Mesenchymal stem cell (in vitro differentiated cells and primary cell): ENCODE measurements around the gene CCNF.
"Not testable (repeated sequence)": the region's sequence is repeated elsewhere in the genome, so short reads cannot be mapped to it uniquely, and the experiment has no call there.

Experiments used
- DNase-seq: peaks from one replicate; pipeline ENCODE4 v3.0.0-alpha.2; 2013
- H2AFZ ChIP-seq: one replicate; pipeline ENCODE4 v1.6.1; 2013; ENCODE audit warnings: low read depth, mild to moderate bottlenecking, control low read depth, inconsistent platforms, low read length, moderate library complexity
- H2AK5ac ChIP-seq: 2 replicates; pipeline ENCODE4 v1.6.1; 2013; ENCODE audit warnings: low read length, moderate library complexity, mild to moderate bottlenecking, inconsistent platforms; ENCODE audit not compliant: severe bottlenecking
- H2BK120ac ChIP-seq: one replicate; pipeline ENCODE4 v1.6.1; 2013; ENCODE audit warnings: low read depth, mild to moderate bottlenecking, inconsistent platforms, low read length, moderate library complexity
- H2BK12ac ChIP-seq, 2 experiments: one replicate each; pipeline ENCODE4 v1.6.1; 2013; ENCODE audit warnings: inconsistent platforms in 2 of 2, low read length in 2 of 2, mild to moderate bottlenecking in 2 of 2, moderate library complexity in 2 of 2, control low read depth in 1 of 2
- H2BK15ac ChIP-seq: one replicate; pipeline ENCODE4 v1.6.1; 2013; ENCODE audit warnings: mild to moderate bottlenecking, low read depth, inconsistent platforms; ENCODE audit not compliant: poor library complexity, severe bottlenecking
- H2BK5ac ChIP-seq: 2 replicates; pipeline ENCODE4 v1.6.1; 2013; ENCODE audit warnings: low read depth, mild to moderate bottlenecking, low read length, control low read depth, inconsistent platforms; ENCODE audit not compliant: poor library complexity, severe bottlenecking
- H3K14ac ChIP-seq, 2 experiments: one replicate each; pipeline ENCODE4 v1.6.1; 2013; ENCODE audit warnings: inconsistent platforms in 2 of 2, low read length in 2 of 2, control low read depth in 1 of 2, mild to moderate bottlenecking in 1 of 2, moderate library complexity in 1 of 2
- H3K18ac ChIP-seq, 2 experiments: one replicate each; pipeline ENCODE4 v1.6.1; 2013; ENCODE audit warnings: inconsistent platforms in 2 of 2, low read length in 2 of 2, control low read depth in 1 of 2, low read depth in 1 of 2, mild to moderate bottlenecking in 1 of 2
- H3K23ac ChIP-seq, 2 experiments: one replicate each; pipeline ENCODE4 v1.6.1; 2013; ENCODE audit warnings: inconsistent platforms in 2 of 2, low read length in 2 of 2, mild to moderate bottlenecking in 2 of 2, moderate library complexity in 2 of 2, control low read depth in 1 of 2
- H3K27ac ChIP-seq: 2 replicates; pipeline ENCODE4 v1.5.1; 2013; ENCODE audit warnings: mild to moderate bottlenecking, moderate library complexity, low read length, control low read depth, inconsistent platforms; ENCODE audit not compliant: poor library complexity, severe bottlenecking
- H3K27me3 ChIP-seq, 2 experiments: 2 replicates each; pipeline versions ENCODE4 v1.6.1 to v1.7.0; 2013; ENCODE audit warnings: low read length in 2 of 2, mild to moderate bottlenecking in 2 of 2, moderate library complexity in 2 of 2, control low read depth in 1 of 2, inconsistent platforms in 1 of 2; ENCODE audit not compliant: control insufficient read depth in 1 of 2, insufficient read depth in 1 of 2
- H3K36me3 ChIP-seq, 2 experiments: 2 replicates each; pipeline versions ENCODE4 v1.6.1 to v1.7.0; 2013; ENCODE audit warnings: low read length in 2 of 2, control low read depth in 1 of 2, inconsistent platforms in 1 of 2, low read depth in 1 of 2, mild to moderate bottlenecking in 1 of 2; ENCODE audit not compliant: insufficient read depth in 2 of 2, control insufficient read depth in 1 of 2
- H3K4ac ChIP-seq, 2 experiments: one replicate each; pipeline ENCODE4 v1.6.1; 2013; ENCODE audit warnings: inconsistent platforms in 2 of 2, low read length in 2 of 2, mild to moderate bottlenecking in 2 of 2, moderate library complexity in 2 of 2, control low read depth in 1 of 2, low read depth in 1 of 2
- H3K4me1 ChIP-seq: 2 replicates; pipeline ENCODE4 v1.6.1; 2013; ENCODE audit warnings: low read depth, low read length, control low read depth; ENCODE audit not compliant: control insufficient read depth, insufficient read depth
- H3K4me2 ChIP-seq: 2 replicates; pipeline ENCODE4 v1.6.1; 2013; ENCODE audit warnings: low read length, mild to moderate bottlenecking, inconsistent platforms; ENCODE audit not compliant: poor library complexity, severe bottlenecking
- H3K4me3 ChIP-seq, 2 experiments: 2 replicates each; pipeline versions ENCODE4 v1.5.1 to v1.7.0; 2013; ENCODE audit warnings: low read length in 2 of 2, mild to moderate bottlenecking in 2 of 2, control low read depth in 1 of 2, low read depth in 1 of 2; ENCODE audit not compliant: insufficient read depth in 1 of 2
- H3K79me1 ChIP-seq: replicated peaks from 2 replicates; pipeline ENCODE4 v1.6.1; 2013; ENCODE audit warnings: mild to moderate bottlenecking, control low read depth, low read length, inconsistent platforms; ENCODE audit not compliant: poor library complexity, severe bottlenecking
- H3K9ac ChIP-seq: 2 replicates; pipeline ENCODE4 v1.7.0; 2013; ENCODE audit warnings: mild to moderate bottlenecking, low read length, moderate library complexity
- H3K9me3 ChIP-seq: 2 replicates; pipeline ENCODE4 v1.7.0; 2013; ENCODE audit warnings: mild to moderate bottlenecking, low read length; ENCODE audit not compliant: control insufficient read depth
- H4K8ac ChIP-seq: one replicate; pipeline ENCODE4 v1.6.1; 2013; ENCODE audit warnings: inconsistent platforms, mild to moderate bottlenecking, low read length, moderate library complexity
- H4K91ac ChIP-seq: one replicate; pipeline ENCODE4 v1.6.1; 2013; ENCODE audit warnings: mild to moderate bottlenecking, low read length, inconsistent platforms
- WGBS: methylation state at CpG from one replicate; pipeline ENCODE4 v1.1.7; 2013; ENCODE audit warnings: mixed read lengths; 5-methylcytosine and 5-hydroxymethylcytosine counted together

Gene CCNF

DNA sequence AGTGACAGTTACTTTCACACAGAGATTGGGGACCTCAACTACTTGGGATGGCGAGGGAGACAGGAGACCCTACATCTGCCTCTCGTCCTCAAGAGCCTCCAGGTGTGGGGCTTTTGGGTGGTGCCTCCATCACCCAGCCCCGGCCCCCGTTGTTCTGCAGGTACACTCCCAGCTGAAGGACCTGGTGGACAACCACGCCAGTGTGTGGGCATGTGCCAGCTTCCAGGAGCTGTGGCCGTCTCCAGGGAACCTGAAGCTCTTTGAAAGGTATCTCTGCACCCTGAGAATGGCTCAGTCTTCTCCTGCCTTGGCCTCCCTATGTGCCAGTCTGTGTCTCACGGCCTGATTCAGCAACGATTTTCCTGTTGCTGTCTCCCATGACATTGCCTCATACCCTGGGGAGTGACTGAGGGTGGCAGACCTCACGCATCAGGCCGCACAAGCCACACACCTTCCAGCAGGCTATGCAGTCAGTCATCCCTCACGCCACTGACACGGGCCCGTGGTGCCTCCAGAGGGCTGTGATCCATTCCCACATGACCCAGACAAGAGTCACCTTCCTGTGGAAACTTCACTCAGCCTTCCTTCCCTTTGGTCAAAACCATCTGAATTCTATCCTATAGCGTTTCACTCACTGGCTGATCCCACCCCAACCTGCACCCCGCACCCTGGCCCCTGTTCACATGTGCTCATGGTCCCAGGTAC lies 3.7 kb downstream of the CCNF start:
- Histone ChIP-seq H3K14ac (no peak overlapping the region), H2BK15ac (no peak overlapping the region), H3K4ac (no peak overlapping the region), H2BK120ac (no peak overlapping the region), H3K9ac (no peak overlapping the region), H2AFZ (no peak overlapping the region), H2BK12ac (no peak overlapping the region), H3K9me3 (no peaks in the 10 kb centered on the region), H3K4me3 (no peak overlapping the region), H4K8ac (no peak overlapping the region), H3K4me2 (no peak overlapping the region), H3K23ac (no peak overlapping the region), H3K27me3 (no peaks in the 10 kb centered on the region), H2AK5ac (no peak overlapping the region), H3K79me1 (peaks cover 47% of the 10 kb centered on the region), H3K27ac (no peak overlapping the region), H3K36me3 (peaks cover 41 to 42% of the 10 kb centered on the region in 2 experiments), H4K91ac (no peak overlapping the region), H3K4me1 (peaks cover 15% of the 10 kb centered on the region), H2BK5ac (no peak overlapping the region), H3K18ac (no peak overlapping the region)
- no peak for DNase-seq
- 94% methylated on average over 15 of the region's 15 CpGs for WGBS

- H2AFZ ChIP-seq, H3K27ac ChIP-seq, H3K4me2 ChIP-seq, H4K91ac ChIP-seq, DNase-seq, H4K8ac ChIP-seq, H3K4me3 ChIP-seq, H3K9me3 ChIP-seq, H2BK120ac ChIP-seq, H3K27me3 ChIP-seq, H3K4me1 ChIP-seq, H3K23ac ChIP-seq, H3K18ac ChIP-seq, H3K4ac ChIP-seq, H3K14ac ChIP-seq, H3K9ac ChIP-seq, H2BK15ac ChIP-seq, H2BK12ac ChIP-seq, H2BK5ac ChIP-seq, H2AK5ac ChIP-seq: not testable (repeated sequence)
- 95% methylated on average over 2 of the region's 4 CpGs for WGBS
- peaks cover 53% of the 10 kb centered on the region for H3K79me1 ChIP-seq
- H3K36me3 ChIP-seq: peaks cover 56 to 58% of the 10 kb centered on the region in 2 experiments
Observed at GRCh38 chr16:2435236-2435635, 6.0 kb downstream of the CCNF start.

GRCh38 chr16:2436110-2436509 lies 6.9 kb downstream of the CCNF start:
- Histone ChIP-seq H3K79me1 (peaks cover 54% of the 10 kb centered on the region), H2BK12ac (no peak overlapping the region), H3K14ac (no peak overlapping the region), H3K36me3 (peaks cover 57 to 63% of the 10 kb centered on the region in 2 experiments), H2BK15ac (no peak overlapping the region), H4K91ac (no peak overlapping the region), H3K18ac (no peak overlapping the region), H3K9me3 (no peaks in the 10 kb centered on the region), H3K4ac (no peak overlapping the region), H2AFZ (no peak overlapping the region), H2BK5ac (no peak overlapping the region), H3K4me2 (no peak overlapping the region), H3K27me3 (no peaks in the 10 kb centered on the region), H3K4me3 (no peak overlapping the region), H4K8ac (no peak overlapping the region), H3K4me1 (no peaks in the 10 kb centered on the region), H2AK5ac (no peak overlapping the region), H3K9ac (no peak overlapping the region), H3K27ac (no peak overlapping the region), H3K23ac (no peak overlapping the region), H2BK120ac (no peak overlapping the region)
- DNase-seq: no peak
- 97% methylated on average over 9 of the region's 9 CpGs for WGBS

DNA sequence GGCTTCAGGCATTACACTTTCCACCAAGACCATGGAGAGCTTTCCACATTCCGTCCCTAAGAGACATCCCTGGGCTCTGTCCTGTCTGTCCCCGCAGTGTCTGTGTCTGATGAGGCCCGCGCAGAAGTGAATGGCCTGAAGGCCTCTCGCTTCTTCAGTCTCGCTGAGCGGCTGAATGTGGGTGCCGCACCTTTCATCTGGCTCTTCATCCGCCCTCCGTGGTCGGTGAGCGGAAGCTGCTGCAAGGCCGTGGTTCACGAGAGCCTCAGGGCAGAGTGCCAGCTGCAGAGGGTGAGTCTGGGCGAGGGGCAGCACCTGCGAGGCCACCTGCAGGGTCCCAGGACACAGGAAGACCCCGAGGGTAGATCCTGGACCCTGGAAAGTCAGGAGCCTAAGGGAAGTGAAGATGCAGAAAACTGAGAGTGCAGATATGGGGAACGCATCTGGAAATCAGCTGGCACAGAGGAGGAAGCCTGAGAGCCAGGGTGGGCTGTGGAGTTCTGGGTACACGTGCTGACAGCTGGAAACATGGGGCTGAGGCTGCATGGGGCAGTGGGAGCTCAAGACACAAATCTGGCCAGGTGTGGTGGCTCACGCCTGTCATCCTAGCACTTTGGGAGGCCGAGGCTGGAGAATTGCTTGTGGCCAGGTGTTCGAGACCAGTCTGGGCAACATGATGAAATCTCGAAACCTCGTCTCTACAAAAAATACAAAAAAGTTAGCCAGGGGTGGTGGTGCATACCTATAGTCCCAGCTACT lies 8.0 kb downstream of the CCNF start:
- Histone ChIP-seq H2BK5ac (no peak overlapping the region), H2BK15ac (no peak overlapping the region), H3K23ac (no peak overlapping the region), H2BK120ac (no peak overlapping the region), H3K36me3 (peaks cover 55 to 62% of the 10 kb centered on the region in 2 experiments), H2BK12ac (no peak overlapping the region), H3K4ac (no peak overlapping the region), H4K91ac (no peak overlapping the region), H3K4me1 (no peaks in the 10 kb centered on the region), H3K4me3 (no peak overlapping the region), H3K9me3 (no peaks in the 10 kb centered on the region), H2AK5ac (no peak overlapping the region), H3K14ac (no peak overlapping the region), H3K79me1 (peaks cover 54% of the 10 kb centered on the region), H4K8ac (no peak overlapping the region), H3K27me3 (no peaks in the 10 kb centered on the region), H3K18ac (no peak overlapping the region), H3K4me2 (no peak overlapping the region), H2AFZ (no peak overlapping the region), H3K27ac (no peak overlapping the region), H3K9ac (no peak overlapping the region)
- no peak for DNase-seq
- 97% methylated on average over 24 of the region's 24 CpGs for WGBS
